Measurements from ENCODE around the gene PLA2G4E.

Gene PLA2G4E

DNA sequence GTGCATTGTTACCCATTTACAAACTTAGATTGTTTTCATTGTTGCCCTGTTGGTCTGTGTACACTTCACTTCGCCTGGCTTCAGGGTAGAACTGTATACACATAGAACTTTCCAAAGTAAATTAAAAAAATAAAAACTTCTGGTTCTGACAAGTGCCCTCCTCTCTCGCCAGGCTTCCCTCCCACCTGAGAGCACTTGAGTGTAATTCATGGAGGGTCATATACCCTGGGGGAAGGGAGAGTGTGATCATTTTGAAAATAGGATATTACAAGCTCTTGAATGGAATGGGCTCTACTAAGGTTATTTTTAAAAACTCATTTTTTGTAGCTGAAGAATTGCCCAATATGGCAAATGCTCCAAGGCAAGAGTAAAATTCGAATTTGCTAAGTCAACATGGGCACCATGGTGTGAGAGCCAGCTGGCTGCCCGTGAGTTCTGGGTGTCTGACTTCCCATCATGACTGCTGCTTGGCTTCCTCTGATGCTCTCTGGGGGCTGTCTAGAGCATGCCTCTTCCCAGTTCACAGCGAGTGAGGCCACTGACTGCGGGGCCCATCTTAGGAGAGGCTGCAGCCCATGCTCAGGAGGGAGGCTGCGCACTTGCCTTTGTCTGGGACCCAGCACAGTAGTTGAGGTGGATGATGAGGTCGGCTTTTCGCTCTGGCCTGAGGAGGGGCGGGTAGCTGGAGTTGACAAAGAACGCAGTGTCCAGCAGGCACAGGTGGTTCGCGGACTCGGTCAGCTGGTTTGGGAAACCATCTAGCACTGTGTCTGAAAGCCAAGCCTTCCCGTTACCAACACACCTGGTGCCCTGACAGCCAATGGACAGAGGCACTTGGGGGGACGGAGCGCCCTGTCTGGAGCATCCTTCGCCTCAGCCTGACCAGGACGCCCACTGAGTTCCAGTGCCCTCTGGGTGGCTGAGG, 35.3 kb downstream of the PLA2G4E start:
- DNase-seq (ENCODE audit: low read depth, low spot score), result no peak
- no peak for TF ChIP-seq CTCF (IDR thresholded peaks at IDR 0.05; ENCODE audit: low read depth, low read length)
- in situ Hi-C loops (cut with HindIII; ENCODE audit: low sequenced_read_pairs), result no loop called here
- no peak overlapping the region for H3K4me3 ChIP-seq (ENCODE audit: low read depth, low read length)

DNA sequence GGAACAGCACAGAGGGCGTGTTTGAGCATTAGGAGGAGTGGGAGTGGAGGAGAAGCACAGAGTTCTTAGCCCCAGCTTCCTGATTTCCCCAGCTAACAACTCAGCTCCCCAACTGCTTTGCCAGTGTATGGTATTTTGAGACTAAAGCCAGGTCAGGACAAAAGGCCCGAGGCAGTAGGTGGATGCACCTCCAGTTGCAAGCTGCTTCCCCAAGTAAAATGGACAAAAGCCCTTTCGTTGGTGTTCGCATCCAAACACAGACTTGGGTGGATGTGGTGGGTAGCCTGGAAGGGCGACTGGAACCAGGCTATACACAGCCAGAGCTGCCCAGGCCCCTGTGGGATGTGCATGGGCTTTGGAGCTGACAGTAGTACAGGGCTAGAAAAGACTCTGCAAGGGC, 36.2 kb downstream of the PLA2G4E start:
- in situ Hi-C loops (cut with HindIII; ENCODE audit: low sequenced_read_pairs), result no loop called here
- no peak for TF ChIP-seq CTCF (IDR thresholded peaks at IDR 0.05; ENCODE audit: low read depth, low read length)
- no peak for DNase-seq (ENCODE audit: low read depth, low spot score)
- H3K4me3 ChIP-seq (ENCODE audit: low read depth, low read length), result no peak overlapping the region

DNA sequence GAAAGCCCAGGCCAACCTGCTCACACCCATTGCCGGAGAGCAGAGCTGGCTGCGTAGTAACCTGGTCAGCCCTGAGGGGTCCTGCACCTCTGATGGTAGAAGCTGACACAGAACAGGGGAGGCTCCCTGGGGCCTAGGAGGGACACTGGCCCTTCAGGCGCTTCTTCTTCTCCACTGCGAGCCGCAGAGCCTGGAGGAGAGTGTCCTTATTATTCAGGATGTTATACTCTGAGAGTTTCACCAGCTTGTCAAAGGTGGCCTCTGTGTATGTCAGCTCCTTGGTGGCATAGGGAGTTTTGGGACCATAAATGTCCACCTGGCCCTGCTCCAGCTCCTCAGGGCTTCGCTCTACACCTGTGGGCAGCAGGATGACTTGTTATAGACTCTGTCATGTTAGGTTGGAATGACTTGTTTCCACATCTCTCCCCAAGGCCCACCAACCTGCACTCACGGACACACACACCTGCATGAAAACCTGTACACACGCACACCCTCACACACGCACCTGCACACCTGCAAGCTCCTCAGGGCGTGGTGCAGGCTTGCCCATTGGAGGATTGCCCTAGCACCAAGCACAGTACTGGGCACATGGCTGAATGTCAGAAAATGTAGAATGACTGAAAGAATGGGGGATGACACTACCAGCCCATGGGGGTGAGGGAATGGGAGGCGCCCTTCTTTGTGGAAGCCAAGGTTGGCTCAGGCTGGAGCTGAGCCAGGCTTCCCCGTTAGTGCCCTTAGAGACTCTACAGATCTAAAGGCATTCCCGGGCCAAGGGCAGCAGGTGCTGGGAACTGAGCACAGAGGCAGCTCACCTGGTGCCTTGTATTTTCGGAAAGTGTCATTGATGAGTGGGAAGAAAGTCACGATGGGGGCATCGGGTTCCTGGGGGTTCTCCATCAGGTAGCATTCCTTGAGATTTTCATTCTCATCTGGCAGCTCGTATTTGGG, 36.9 kb downstream of the PLA2G4E start:
- H3K4me3 ChIP-seq (ENCODE audit: low read depth, low read length), result no peak overlapping the region
- TF ChIP-seq CTCF (IDR thresholded peaks at IDR 0.05; ENCODE audit: low read depth, low read length), result no peak
- in situ Hi-C loops (cut with HindIII; ENCODE audit: low sequenced_read_pairs), result no loop called here
- DNase-seq (ENCODE audit: low read depth, low spot score), result no peak

DNA sequence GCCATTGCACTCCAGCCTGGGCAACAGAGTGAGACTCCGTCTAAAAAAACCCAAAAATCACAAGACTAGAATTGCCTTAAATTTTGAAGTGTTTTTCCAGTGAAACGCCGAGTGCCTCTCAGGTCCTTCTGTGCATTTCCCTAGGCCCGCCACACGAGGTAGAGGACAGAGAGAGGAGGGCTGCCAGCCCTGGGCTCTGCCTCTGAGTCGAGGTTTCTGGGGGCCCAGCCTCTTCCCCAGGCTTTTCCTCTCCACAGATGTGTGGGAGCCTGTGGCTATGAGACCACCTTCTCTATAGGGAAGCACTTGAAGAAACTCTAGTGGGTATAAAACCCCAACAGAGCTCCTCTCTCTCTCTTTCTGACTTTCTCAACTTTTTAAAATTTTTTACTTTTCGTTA, 37.6 kb downstream of the PLA2G4E start:
- DNase-seq (ENCODE audit: low read depth, low spot score), result no peak
- no peak overlapping the region for H3K4me3 ChIP-seq (ENCODE audit: low read depth, low read length)
- in situ Hi-C loops (cut with HindIII; ENCODE audit: low sequenced_read_pairs), result no loop called here
- no peak for TF ChIP-seq CTCF (IDR thresholded peaks at IDR 0.05; ENCODE audit: low read depth, low read length)

DNA sequence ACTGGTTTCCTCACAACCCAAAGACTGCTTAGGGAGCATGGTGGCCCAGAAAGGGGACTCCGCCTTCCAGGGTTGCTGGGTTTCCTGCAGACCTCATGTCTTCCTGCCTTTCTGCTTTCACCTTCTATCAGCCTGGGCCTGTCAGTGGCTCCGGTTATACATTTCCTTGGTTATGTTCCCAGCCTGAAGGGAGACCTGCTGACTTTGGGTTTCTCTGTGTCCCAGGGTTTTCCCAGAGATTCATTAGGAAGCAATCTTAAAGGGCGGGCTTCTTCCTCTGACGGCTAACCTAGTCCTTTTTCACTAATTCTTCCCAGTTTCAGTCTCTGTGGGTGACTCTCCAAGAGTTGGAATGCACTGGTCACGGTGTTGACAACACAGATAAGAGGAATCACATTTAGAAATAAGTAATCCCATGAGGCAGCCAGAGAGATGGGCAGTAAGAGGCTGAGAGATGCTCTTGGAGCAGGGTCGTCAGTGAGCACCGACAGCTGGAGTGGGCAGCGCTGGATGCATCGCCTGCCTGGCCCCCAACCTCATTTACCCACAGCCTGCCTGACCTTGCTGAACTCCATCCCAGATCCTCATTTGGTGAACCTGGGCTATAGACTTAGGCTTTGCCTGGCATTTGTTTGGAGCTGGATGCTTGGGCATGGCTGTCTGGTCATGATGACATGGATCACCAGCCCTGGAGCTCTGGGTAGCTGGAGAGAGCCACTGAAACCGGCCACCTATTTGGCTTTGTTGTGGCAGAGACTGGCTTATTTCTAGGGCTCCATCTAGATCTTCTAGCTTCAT, 38.5 kb downstream of the PLA2G4E start:
- no peak for DNase-seq (ENCODE audit: low read depth, low spot score)
- in situ Hi-C loops (cut with HindIII; ENCODE audit: low sequenced_read_pairs), result no loop called here
- no peak for TF ChIP-seq CTCF (IDR thresholded peaks at IDR 0.05; ENCODE audit: low read depth, low read length)
- H3K4me3 ChIP-seq (ENCODE audit: low read depth, low read length), result no peak overlapping the region
